ENCODE results near the gene PEX5L.
"Not testable (repeated sequence)": the region's sequence is repeated elsewhere in the genome, so short reads cannot be mapped to it uniquely, and the experiment has no call there.

PEX5L gene, protein sequence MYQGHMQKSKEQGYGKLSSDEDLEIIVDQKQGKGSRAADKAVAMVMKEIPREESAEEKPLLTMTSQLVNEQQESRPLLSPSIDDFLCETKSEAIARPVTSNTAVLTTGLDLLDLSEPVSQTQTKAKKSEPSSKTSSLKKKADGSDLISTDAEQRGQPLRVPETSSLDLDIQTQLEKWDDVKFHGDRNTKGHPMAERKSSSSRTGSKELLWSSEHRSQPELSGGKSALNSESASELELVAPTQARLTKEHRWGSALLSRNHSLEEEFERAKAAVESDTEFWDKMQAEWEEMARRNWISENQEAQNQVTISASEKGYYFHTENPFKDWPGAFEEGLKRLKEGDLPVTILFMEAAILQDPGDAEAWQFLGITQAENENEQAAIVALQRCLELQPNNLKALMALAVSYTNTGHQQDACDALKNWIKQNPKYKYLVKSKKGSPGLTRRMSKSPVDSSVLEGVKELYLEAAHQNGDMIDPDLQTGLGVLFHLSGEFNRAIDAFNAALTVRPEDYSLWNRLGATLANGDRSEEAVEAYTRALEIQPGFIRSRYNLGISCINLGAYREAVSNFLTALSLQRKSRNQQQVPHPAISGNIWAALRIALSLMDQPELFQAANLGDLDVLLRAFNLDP
- 0 reads per million in 2 donors for total RNA-seq

DNA sequence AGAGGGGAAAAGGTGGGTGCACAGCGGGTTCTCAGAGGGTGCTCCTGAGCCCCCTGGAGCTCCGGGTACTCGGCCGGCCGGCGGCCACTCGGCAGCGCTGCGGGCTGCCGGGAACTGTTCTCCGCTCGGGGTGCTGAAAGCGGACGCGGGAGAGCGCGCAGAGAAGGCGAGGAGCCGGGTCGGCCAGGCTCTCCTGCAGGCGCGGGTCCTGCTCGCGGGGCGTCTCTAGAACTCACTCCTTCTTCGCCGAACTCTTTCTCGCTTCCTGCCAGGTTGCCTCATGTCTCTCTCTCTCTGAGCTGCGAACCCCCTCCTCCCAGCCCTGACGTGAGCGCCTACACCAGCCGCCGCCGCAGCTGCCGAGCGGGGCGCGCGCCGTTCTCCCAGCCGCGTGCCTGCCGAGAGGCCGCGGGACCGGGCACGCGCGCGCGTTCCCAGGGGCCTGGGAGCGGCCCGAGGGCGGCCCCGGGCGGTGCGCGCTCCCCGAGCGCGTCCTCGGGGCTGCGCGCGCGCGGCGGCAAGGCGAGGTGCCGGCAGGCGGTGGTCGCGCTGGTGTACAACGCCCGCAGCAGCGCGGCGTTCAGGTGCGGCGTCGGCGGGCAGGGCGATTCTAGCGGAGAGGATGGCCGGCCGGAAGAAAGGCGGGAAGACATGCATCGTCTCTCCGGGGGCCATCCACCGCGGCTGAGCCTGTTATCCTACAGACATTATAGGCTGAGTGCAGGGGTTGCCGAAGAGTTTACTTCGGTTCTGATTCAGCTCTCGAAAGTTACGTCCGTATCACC lies at the start of gene PEX5L:
TSS of gene PEX5L (minus strand) at position 267 of the 785 bp plus-strand sequence. CDS start 338 bp downstream, outside the sequence.
- no peak for DNase-seq

DNA sequence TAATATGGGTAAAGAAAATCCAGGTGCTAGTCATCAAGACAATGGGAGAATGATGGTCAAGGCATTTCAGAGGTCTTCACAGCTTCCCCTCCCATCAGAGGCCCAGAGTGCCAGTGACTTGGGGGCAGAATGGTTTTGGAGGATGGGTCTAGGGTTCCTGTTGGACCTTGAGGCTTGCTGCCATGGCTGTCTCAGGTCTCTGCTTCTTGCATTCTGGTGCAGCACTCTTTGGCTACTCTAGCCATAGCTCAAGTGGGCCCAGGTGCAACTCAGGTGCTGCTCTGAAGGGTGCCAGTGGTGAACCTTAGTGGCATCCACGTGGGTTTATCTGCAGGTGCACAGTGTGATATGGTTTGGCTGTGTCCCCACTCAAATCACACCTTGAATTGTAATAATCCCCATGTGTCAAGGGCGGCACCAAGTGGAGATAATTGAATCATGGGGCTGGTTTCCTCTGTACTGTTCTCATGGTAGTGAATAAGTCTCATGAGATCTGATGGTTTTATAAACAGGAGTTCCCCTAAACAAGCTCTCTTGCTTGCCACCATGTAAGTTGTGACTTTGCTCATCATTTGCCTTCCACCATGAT lies 48.5 kb upstream of the PEX5L start:
- DNase-seq: no peak

DNA sequence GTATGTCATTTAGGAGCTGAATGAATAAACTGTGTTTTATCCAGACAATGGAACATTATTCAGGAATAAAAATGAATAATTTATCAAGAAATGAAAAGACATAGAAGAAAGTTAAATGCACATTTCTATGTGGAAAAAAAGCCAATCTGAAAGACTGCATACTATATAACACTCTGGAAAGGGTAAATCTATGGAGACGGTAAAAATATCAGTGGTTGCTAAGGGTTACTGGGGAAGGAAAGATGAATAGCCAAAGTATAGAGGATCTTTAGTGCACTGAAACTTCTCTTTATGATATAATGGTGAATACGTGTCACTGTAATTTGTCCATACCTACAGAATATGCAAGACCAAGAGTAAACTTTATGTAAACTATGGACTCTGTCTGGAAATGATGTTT lies 46.0 kb upstream of the PEX5L start:
- no peak for DNase-seq

DNA sequence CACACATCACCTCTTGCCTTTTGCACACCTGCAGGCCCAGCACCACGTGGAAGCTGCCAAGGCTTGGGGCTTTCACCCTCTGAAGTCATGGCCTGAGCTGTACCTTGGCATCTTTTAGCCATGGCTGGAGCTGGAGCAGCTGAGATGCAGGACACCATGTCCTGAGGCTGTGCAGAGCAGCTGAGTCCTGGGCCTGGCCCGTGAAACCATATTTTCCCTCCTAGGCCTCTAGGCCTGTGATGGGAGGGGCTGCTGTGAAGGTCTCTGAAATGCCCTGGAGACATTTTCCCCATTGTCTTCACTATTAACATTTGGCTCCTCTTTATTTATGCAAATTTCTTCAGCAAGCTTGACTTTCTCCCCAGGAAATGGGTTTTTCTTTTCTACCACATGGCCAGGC lies 41.9 kb upstream of the PEX5L start:
- DNase-seq: no peak

DNA sequence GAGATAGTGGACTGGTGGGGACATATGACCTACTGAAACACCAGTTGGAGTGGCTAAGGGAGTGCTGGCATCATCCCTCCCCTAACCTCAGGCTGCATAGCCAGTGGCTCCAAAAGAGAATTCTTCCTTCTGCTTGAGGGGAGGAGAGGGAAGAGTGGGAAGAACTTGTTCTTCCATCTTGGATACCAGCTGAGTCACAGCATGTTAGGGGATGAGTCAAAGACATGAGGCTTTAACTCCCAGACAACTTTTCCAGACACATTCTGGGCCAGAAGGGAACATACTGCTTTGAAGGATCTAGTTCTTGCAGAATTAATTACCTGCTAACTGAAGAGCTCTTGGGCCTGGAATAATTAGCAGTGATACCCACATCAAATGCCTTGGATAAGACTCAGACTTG lies 36.8 kb upstream of the PEX5L start:
- no peak for DNase-seq

DNA sequence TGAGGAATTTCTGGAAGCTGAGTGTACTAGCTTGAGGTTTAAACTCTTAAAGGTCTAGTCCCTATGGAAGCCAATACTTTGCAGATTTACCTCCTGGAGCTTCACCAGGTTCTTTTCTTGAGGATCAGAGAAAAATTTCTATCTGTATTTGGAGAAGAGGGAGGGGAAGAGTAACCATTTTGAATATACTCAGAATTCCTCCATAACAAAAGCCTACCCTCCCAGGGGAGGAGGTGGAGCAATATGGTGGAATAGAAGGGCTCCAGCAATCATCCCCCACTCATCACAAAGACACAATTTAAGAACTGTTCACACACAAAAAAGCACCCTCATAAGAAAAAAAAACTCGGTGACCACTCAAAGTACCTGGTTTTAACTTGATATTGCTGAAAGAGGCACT lies 36.0 kb upstream of the PEX5L start:
- DNase-seq: no peak

DNA sequence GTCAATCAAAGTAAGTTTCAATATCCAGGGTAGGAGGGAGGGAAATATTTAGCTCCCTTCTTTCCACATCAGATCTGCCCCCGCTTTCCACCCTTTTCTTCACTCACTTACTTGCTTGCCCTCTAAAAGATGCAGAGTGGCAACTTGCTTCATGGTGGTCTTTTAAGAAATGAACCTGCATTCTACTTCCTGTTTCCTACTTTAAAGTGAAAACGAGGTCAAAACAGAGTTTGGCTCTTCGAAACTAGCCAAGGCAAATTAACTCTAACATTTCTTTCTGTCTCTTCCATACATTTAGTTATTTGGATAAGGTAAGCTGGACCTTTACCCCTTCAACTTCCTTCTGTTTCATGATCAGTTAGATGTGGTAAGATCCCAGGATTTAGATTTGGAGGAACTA lies 34.2 kb upstream of the PEX5L start:
- no peak for DNase-seq

DNA sequence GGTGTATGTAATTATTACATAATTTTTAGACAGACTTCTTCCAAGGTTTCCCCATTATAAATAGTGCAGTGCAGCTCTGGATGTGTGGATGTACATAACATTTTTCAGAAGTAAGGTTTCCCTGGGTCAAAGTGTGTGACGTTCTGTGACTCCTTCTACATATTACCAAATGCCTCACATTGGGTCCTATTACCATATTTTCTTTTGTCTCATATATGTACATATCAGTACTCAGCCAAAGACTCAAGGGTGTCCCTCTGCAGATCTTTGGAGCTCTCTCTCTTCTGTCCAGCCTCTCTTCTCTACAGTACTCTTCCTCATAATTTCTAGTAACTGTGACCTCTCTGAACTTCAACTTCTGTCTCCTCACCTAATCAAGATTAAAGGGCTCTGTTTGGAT lies 31.3 kb upstream of the PEX5L start:
- no peak for DNase-seq

DNA sequence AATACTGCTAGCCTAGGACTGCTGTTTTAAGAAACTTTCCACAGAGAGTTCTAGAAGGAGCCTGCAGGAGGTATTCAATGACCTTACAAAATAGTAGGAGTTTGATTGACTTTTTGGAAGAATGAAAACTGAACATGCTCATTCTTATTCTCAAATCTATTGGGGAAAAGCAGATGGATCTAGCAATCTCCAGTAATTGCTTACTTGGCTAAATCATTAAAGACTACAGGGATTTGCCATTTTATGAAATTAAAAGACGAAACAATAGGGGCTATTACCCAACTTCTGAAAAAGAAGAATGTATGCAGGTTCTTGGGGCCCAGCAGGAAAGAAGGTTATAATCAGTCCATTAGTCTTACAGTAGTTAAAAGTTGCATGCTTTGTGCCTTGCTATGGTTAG lies 29.9 kb upstream of the PEX5L start:
- DNase-seq: no peak

DNA sequence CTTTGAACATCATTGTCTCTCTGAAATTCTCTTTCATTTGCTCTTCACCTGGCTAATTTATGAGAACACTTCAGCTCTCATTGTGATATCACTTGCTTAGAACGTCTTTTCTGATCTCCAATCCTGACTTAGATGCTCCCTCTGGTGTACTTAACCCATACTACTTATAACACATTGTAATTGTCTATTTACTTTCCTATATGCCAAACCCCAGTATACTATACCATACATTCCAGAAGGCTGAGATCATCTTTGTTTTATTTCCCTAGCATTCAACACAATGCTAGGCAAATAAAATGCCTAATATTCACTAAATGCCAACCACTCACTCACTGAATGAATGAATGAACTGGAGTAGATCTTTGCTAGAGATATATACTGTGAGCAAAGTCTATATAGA lies 27.0 kb upstream of the PEX5L start:
- DNase-seq: no peak

DNA sequence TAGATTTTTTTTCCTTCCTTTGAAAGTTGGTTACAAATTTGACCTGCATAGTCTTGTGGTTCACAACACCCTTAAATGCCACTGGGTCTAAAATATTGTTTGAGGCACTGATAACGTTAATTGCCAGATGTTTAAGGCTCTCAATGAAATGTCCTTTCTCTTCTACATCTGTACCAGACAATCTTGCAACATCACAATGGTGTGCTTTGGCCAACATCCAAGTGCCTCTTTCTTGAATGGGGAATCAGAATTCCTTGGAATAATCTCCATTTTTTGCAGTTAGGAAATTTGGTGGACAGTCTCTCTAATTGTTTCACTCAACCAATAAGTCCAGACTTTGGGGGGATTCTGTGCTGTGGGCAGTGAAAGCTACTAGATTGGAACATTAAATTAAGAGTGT lies 26.0 kb upstream of the PEX5L start:
- DNase-seq: no peak

DNA sequence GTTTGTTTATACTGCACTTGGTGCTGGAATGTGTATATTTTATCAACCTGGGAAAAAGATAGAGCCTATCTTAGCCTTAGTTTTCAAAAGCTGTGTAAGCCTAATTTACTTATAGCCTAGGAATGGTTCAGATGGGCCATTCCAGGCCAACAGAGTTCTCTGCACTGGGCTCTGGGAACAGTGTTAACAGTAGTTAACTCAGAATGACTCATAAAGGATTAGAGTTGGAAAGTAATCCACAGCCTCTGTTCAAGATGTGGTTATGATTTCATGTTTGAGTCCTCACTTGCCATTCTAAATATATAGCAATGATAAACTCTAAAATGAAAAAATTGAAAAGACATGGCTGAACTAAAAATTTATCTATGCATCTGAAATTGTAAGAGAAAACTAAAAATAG lies 22.6 kb upstream of the PEX5L start:
- no peak for DNase-seq

DNA sequence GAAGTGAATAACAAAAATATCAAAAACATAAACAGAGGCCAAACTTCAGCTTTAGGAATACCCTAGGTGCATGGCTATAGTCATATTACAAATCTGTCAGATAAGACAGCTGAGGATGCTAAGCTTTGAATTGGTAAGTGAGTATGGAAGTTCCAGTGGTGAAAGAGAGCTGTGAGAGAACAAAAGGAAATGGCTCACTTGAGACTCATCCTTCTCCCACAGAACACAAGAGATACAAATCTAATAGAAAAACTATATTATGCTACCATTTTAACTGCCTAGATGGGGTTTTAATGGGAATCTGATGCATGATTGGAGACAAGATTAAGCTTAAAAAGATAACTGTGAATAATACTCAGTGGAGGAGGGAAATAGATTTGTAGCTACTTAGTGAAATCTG lies 21.5 kb upstream of the PEX5L start:
- DNase-seq: no peak

DNA sequence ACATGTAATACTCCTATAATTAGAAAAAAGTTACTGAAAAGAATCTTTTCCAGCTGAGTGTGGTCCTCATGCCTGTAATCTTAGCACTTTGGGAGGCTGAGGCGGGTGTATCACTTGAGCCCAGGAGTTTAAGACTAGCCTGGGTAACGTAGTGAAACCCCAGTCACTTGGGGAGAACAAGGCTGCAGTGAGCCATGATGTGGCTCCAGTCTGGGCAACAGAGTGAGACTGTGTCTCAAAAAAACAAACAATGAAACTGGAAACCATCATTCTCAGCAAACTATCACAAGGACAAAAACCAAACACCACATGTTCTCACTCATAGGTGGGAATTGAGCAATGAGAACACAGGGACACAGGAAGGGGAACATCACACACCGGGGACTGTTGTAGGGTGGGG lies 18.9 kb upstream of the PEX5L start:
- DNase-seq: not testable (repeated sequence)

DNA sequence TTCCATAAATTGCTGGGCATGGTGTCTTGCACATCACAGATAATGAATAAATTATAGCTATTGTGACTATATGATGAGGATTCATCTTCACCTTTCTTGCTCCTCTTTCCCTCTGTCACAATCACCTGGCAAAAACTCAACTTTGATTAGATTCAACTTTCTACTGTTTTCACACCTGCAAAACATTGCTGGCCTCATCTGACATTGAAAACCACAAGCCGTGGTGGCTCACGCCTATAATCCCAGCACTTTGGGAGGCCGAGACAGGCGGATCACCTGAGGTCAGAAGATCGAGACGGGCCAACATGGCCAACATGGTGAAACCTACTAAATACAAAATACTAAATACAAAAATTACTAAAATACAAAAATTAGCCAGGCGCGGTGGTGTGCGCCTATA lies 12.7 kb upstream of the PEX5L start:
- no peak for DNase-seq

DNA sequence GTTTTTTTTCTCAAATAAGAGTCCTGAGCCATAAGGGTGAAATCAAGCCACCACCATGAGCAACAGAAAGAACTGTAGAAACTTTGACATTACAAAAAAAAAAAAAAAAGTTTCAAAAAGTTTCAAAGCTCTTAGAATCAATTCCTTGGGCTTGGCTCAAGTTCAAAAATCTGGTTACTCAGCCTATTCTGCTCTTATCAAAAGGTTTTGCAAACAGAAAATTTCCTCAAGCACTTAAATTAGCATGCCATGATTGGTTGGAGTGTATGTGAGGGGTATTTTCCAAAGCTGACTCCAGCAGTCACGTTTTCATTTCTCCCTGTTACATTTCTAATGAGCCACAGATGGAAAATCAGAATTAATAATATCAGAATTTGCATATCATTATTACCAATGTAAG lies 12.1 kb upstream of the PEX5L start:
- no peak for DNase-seq

DNA sequence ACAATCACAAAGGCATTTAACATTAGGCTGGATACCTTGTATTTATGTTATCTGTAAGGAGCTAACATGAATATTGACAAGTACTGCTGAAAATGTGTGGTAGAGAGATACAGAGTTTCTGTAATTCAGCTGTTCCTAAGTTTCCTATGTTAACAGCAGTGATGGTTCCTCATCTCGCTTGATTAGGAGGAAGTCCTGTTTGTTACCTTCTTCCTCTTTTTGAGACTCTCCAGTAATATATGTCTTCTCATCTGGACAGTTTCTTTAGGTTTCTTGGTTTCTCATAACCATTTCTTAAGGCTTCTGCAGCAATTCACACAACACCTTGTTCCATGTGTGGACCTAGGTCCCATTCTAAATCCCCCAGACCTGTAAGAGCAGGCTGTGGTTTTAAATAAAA lies 11.4 kb upstream of the PEX5L start:
- no peak for DNase-seq

DNA sequence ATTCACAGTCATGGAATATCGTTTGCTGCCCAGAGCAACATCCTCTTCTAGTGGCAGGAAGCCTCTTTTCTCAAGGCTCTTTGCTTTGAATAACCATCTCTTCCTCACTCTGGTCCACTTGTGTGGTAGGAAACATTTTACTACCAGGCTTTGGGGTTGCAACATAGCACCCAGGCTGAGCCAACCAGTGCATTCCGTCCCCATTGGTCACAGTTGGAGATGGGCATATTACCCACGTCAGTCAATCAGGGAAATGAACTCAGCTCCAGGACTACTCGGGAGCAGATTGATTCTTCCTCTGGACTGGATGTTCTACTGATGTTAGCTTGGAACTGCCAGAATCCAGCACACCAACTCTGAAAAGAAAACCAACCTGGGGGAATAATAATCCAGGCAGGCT lies 4.2 kb upstream of the PEX5L start:
- no peak for DNase-seq

DNA sequence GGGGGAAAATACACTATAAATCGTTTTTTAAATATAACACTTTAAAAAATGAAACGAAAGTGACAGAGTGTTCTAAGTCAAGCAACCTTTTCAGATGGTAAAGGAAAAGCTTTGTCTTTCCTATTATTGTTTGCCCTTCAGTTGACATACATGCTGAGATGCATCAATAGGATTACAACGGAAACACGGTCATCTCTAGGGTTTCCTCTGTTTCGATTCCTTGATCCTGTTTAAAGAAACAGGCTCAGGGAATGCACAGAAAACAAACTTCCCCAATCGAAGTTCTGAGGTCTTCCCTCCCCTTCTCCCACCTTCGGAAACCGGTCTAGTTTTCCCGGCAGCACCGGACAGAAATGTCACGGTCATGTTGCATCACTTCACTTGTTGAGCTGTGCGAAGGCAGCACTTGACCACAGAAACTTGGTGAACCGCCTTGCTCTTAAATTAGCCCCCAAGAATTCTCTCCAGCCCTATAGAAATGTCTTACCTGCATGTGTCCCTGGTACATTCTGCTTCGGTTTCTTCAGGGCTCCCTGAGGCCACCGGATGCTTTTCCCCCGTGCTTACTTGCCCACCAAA lies 556 bp downstream of the PEX5L start:
- no peak for DNase-seq

DNA sequence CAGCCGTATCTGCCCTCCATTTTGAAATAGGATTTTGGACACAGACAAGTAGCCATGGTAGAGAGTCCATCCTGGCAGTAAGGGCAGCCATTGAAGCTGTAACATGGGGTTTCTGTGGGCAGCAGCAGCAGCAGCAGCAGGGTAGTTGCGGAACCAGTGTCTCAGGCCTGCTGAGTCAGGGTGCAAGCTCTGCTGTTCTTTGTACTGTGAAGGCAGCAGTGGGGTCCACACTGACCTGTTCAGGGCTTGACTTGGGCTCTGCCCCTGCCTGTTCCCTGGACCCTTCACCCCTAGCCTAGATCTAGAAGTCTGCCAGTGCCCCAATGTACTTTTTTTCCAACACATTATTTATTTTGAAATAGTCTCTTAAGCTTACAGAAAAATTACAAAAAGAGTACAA lies 9.7 kb downstream of the PEX5L start:
- no peak for DNase-seq

DNA sequence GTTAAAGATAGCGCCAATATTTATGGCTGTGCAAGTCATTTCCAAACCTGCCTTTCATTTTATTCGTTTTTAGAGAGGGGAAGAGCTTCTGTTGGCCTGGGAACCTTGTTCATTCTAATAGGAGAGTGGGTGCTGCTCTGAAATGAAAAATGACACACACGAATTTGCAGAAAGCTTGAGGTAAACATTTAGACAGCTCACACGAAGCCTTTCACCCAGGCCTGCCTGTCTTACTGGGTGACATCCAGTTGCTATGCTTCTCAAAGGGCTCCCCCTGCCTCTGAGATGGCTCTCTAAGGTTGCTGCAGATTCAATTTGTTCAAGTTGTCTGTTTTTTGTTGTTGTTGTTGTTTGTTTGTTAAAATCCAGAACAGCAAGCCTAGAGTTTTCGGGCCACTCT lies 18.2 kb downstream of the PEX5L start:
- DNase-seq: no peak

DNA sequence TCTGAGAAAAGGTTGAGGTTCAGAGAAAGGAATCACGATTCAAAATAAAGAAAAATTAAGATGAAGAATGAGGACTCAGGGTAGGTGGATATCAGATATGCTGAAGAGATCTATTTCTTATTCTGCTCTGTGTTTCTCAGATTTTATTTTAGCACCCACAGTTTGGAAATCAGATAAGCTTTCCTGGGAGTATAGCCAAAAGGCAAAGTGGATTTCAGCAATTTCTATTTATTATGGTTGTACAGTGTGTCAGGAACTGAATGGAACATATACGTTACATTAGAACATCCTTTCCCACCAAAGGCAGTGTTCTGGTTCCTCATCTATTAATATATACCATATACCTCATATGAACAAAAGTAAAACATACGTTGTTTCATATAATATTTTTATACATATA lies 18.9 kb downstream of the PEX5L start:
- DNase-seq: no peak

DNA sequence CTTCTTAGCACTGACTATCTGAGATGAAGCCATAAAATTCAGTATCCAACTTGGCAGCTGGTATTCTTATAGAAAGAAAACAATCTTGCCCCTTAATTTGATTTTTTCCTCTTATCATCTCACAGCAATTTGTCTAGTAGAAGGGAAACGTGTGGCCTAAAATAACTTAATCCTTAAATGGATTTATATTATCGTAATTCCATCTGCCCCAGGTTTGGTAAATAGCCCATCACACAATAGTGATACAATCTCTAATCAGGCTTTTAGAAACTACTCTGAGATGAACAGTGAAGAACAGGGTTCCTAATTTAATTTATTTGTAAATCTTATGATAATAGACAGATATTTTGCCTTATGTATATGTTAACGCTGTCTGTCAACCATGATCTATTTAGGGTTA lies 24.8 kb downstream of the PEX5L start:
- DNase-seq: no peak
